Stimulated activated naive CD4-positive, alpha-beta T cell (primary cell): Measurements from ENCODE around the gene CCR2.
"Not testable (repeated sequence)": the region's sequence is repeated elsewhere in the genome, so short reads cannot be mapped to it uniquely, and the experiment has no call there.

Experiments used
- DNase-seq, 6 experiments: peaks; one replicate each; lab custom pipeline; 2025; lab: John Stamatoyannopoulos, UW

CCR2 gene

GRCh38 chr3:46402902-46403301 lies 49.0 kb downstream of the CCR2 start:
- not testable (repeated sequence) for DNase-seq

DNA sequence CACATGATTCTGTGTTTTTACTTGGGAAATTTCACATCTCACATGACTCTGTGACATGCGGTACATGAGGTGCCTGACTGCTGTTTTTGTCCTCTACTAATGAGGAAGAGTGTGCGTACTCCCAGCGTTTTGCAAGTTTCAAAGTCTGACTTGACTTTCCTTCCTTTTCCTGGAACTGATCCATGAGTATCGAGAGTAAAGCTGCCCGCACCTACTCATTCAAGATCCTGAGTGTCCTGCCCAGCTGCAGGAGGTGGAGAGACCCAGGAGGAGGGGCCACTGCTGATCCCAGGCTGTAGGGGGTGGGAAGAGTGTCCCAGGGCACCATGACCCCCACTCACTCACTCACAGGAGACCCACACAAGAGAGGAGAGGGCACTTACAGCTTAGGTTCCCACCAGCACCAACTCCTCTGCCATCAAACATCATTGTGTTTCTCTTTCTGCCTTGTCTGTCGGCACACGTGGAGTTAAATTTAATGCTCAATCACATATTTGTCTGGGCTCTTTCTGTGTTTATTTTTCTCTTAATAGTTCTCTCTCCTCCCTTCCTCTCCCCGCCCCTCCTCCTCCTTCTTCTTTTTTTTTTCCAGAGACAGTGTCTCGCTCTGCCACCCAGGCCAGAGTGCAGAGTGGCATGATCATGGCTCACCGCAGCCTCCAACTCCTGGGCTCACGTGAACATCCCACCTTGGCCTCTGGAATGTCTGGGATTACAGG lies 51.5 kb downstream of the CCR2 start:
- no peak for DNase-seq

GRCh38 chr3:46406443-46406787 lies 52.5 kb downstream of the CCR2 start:
- no peak for DNase-seq

GRCh38 chr3:46406788-46407611 lies 53.1 kb downstream of the CCR2 start, which contains the start of the genes CCR5AS and CCRL2:
Gene CCR5AS (minus strand): TSS chr3:46407066.
Gene CCRL2 (plus strand): TSS chr3:46407259. CDS start chr3:46408080, 821 bp downstream.
- DNase-seq, result peak in 5 of 6 experiments; percentile 2 to 47 (median 25)

DNA sequence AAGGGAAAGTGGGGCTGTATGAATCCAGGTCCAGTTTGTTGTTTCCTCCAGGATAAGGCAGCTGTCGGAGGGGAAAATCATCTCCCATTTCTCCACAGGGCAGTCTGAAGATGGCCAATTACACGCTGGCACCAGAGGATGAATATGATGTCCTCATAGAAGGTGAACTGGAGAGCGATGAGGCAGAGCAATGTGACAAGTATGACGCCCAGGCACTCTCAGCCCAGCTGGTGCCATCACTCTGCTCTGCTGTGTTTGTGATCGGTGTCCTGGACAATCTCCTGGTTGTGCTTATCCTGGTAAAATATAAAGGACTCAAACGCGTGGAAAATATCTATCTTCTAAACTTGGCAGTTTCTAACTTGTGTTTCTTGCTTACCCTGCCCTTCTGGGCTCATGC lies 54.1 kb downstream of the CCR2 start:
- DNase-seq, result no peak

GRCh38 chr3:46408853-46409252 lies 54.9 kb downstream of the CCR2 start:
- DNase-seq, result no peak

GRCh38 chr3:46409739-46410489 lies 56.0 kb downstream of the CCR2 start:
- no peak for DNase-seq
